Measurements from ENCODE around the gene MTHFS. TPM values are rescaled to one million over a fixed set of nuclear protein-coding genes. Genes with fewer than 3 reads are reported as not detected.
A peak's percentile ranks its signal among the peaks of the same experiment; 100 is the strongest.

The MTHFS gene
- total RNA-seq, 6 donors from 2014 or later = 15.0 to 60.8 (median 33.8) TPM

GRCh38 chr15:79922512-79923078 is 25.8 kb upstream of the MTHFS start:
- ATAC-seq (ENCODE audit: low FRiP score in 2 of 2) = no peak
- no peaks in the 10 kb centered on the region for H3K27me3 ChIP-seq
- peaks cover 27 to 42% (median 39%) of the 10 kb centered on the region in 4 donors for H3K9me3 ChIP-seq
- peaks cover 0 to 14% (median 10%) of the 10 kb centered on the region in 4 donors for H3K4me1 ChIP-seq
- no peak for TF ChIP-seq CTCF (IDR thresholded peaks at IDR 0.05)
- TF ChIP-seq EP300 (IDR thresholded peaks at IDR 0.05) = no peak
- TF ChIP-seq POLR2AphosphoS5 (IDR thresholded peaks at IDR 0.05) = no peak
- TF ChIP-seq POLR2A (IDR thresholded peaks at IDR 0.05) = no peak
- H3K36me3 ChIP-seq = peaks cover 0 to 23% (median 21%) of the 10 kb centered on the region in 4 donors
- H3K27ac ChIP-seq = peak overlapping the region; percentile 93 to 99 (median 97)
- DNase-seq = no peak
- H3K4me3 ChIP-seq = peak overlapping the region; percentile 64 to 98 (median 86)
- WGBS, 2 donors = 33 to 58% methylated on average over 10 to 17 of the region's 17 CpGs

- Histone ChIP-seq H3K4me3 (no peak overlapping the region), H3K27me3 (no peaks in the 10 kb centered on the region), H3K4me1 (peaks cover 0 to 14% (median 10%) of the 10 kb centered on the region in 4 donors), H3K9me3 (peaks cover 38 to 66% (median 64%) of the 10 kb centered on the region in 4 donors), H3K36me3 (peaks cover 0 to 23% (median 21%) of the 10 kb centered on the region in 4 donors), H3K27ac (no peak overlapping the region)
- DNase-seq (no peak), ATAC-seq (ENCODE audit: low FRiP score in 2 of 2) (no peak)
- WGBS, 2 donors = 93 to 97% methylated on average over 12 of the region's 12 CpGs
- no peak for TF ChIP-seq POLR2A (IDR thresholded peaks at IDR 0.05)
- TF ChIP-seq CTCF (IDR thresholded peaks at IDR 0.05) = no peak
- no peak for TF ChIP-seq POLR2AphosphoS5 (IDR thresholded peaks at IDR 0.05)
- TF ChIP-seq EP300 (IDR thresholded peaks at IDR 0.05) = no peak
These were observed 23.1 kb upstream of the MTHFS start for GRCh38 chr15:79919749-79920511.

GRCh38 chr15:79919090-79919748 is 22.4 kb upstream of the MTHFS start:
- DNase-seq (peak in 1 of 2 donors; percentile 61), ATAC-seq (ENCODE audit: low FRiP score in 2 of 2) (no peak)
- Histone ChIP-seq H3K4me1 (peaks cover 0 to 10% (median 6%) of the 10 kb centered on the region in 4 donors), H3K27ac (no peak overlapping the region), H3K4me3 (no peak overlapping the region), H3K36me3 (peaks cover 0 to 23% (median 21%) of the 10 kb centered on the region in 4 donors), H3K27me3 (no peaks in the 10 kb centered on the region), H3K9me3 (peaks cover 40 to 73% (median 69%) of the 10 kb centered on the region in 4 donors)
- 95 to 98% methylated on average over 19 to 27 of the region's 27 CpGs for WGBS, 2 donors
- TF ChIP-seq POLR2A (IDR thresholded peaks at IDR 0.05) = no peak
- no peak for TF ChIP-seq CTCF (IDR thresholded peaks at IDR 0.05)
- TF ChIP-seq POLR2AphosphoS5 (IDR thresholded peaks at IDR 0.05) = no peak
- TF ChIP-seq EP300 (IDR thresholded peaks at IDR 0.05) = no peak

- TF ChIP-seq EP300 (IDR thresholded peaks at IDR 0.05) = no peak
- no peak for TF ChIP-seq CTCF (IDR thresholded peaks at IDR 0.05)
- TF ChIP-seq POLR2AphosphoS5 (IDR thresholded peaks at IDR 0.05) = no peak
- no peak for TF ChIP-seq POLR2A (IDR thresholded peaks at IDR 0.05)
- Histone ChIP-seq H3K36me3 (peaks cover 0 to 23% (median 21%) of the 10 kb centered on the region in 4 donors), H3K27me3 (no peaks in the 10 kb centered on the region), H3K27ac (no peak overlapping the region), H3K4me1 (peaks cover 0 to 8% (median 5%) of the 10 kb centered on the region in 4 donors), H3K4me3 (no peak overlapping the region), H3K9me3 (peaks cover 44 to 78% (median 76%) of the 10 kb centered on the region in 4 donors)
- 89 to 95% methylated on average over 10 to 11 of the region's 11 CpGs for WGBS, 2 donors
- DNase-seq = peak in 1 of 2 donors; percentile 36
- no peak for ATAC-seq (ENCODE audit: low FRiP score in 2 of 2)
These were observed 21.5 kb upstream of the MTHFS start for GRCh38 chr15:79918278-79918677.
